ENCODE measurements around the gene P3H3. TPM values are rescaled to one million over a fixed set of nuclear protein-coding genes. Genes with fewer than 3 reads are reported as not detected.

P3H3 gene
- polyA plus RNA-seq, 1 donor (not counting 4 experiments of a cell fraction or from before 2014, with no cell fraction given) = 3.9 TPM

- no peak overlapping the region for H3K4me3 ChIP-seq (ENCODE audit: control insufficient read depth in 2 of 3, extremely low read depth in 1 of 3, insufficient read depth in 2 of 3, low read depth in 1 of 3, low read length in 3 of 3)
- FAIRE-seq = no peak
- dilution Hi-C loops (cut with MboI; ENCODE audit: extremely low pct_ligation_motif_present, low sequenced_read_pairs) = no loop called here
Measured at GRCh38 chr12:6822426-6823135, 5.6 kb upstream of the P3H3 start.

GRCh38 chr12:6823182-6824084 is 4.8 kb upstream of the P3H3 start:
- Histone ChIP-seq H3K27me3 (ENCODE audit: control insufficient read depth, extremely low read depth, insufficient read depth, low read length) (peaks cover 66% of the 10 kb centered on the region), H4K20me1 (ENCODE audit: control insufficient read depth, extremely low read depth, insufficient read depth, low read length) (no peaks in the 10 kb centered on the region), H3K4me1 (ENCODE audit: control insufficient read depth, extremely low read depth, insufficient read depth, low read length) (peaks cover 12% of the 10 kb centered on the region), H3K9ac (ENCODE audit: control insufficient read depth, extremely low read depth, insufficient read depth, low read length) (no peak overlapping the region), H3K79me2 (ENCODE audit: control insufficient read depth, insufficient read depth, low read length) (no peaks in the 10 kb centered on the region), H3K4me2 (ENCODE audit: control insufficient read depth, extremely low read depth, insufficient read depth, low read depth, low read length) (no peak overlapping the region), H3K27ac (ENCODE audit: control insufficient read depth, insufficient read depth, low read length) (no peak overlapping the region), H3K9me1 (ENCODE audit: control insufficient read depth, extremely low read depth, insufficient read depth, low read length) (no peaks in the 10 kb centered on the region), H2AFZ (ENCODE audit: control insufficient read depth, low read length) (no peak overlapping the region), H3K4me3 (ENCODE audit: control insufficient read depth in 2 of 3, extremely low read depth in 1 of 3, insufficient read depth in 2 of 3, low read depth in 1 of 3, low read length in 3 of 3) (no peak overlapping the region), H3K36me3 (ENCODE audit: control insufficient read depth in 2 of 2, extremely low read depth in 1 of 2, insufficient read depth in 2 of 2, low read length in 2 of 2) (no peaks in the 10 kb centered on the region), H3K9me3 (ENCODE audit: control insufficient read depth, low read depth, low read length) (no peaks in the 10 kb centered on the region)
- FAIRE-seq = no peak
- TF ChIP-seq EZH2 (IDR thresholded peaks at IDR 0.05; ENCODE audit: low read length) (peak; percentile 40), CTCF (optimal IDR thresholded peaks at IDR 0.05 in 1 of 3, IDR thresholded peaks at IDR 0.05 in 1 of 3, conservative IDR thresholded peaks at IDR 0.05 in 1 of 3; ENCODE audit: extremely low read depth in 1 of 3, insufficient read depth in 2 of 3, low read length in 3 of 3) (no peak)
- dilution Hi-C loops (cut with MboI; ENCODE audit: extremely low pct_ligation_motif_present, low sequenced_read_pairs) = no loop called here
- no peak for DNase-seq (ENCODE audit: low read depth, low spot score)

More at GRCh38 chr12:6822426-6823135, 5.6 kb upstream of the P3H3 start:
- no peak for DNase-seq (ENCODE audit: low read depth, low spot score)
- H3K27ac ChIP-seq (ENCODE audit: control insufficient read depth, insufficient read depth, low read length) = no peak overlapping the region
- H3K4me1 ChIP-seq (ENCODE audit: control insufficient read depth, extremely low read depth, insufficient read depth, low read length) = peaks cover 11% of the 10 kb centered on the region
- no peak overlapping the region for H3K9ac ChIP-seq (ENCODE audit: control insufficient read depth, extremely low read depth, insufficient read depth, low read length)
- no peak for TF ChIP-seq EZH2 (IDR thresholded peaks at IDR 0.05; ENCODE audit: low read length)
- no peak for TF ChIP-seq CTCF (optimal IDR thresholded peaks at IDR 0.05 in 1 of 3, IDR thresholded peaks at IDR 0.05 in 1 of 3, conservative IDR thresholded peaks at IDR 0.05 in 1 of 3; ENCODE audit: extremely low read depth in 1 of 3, insufficient read depth in 2 of 3, low read length in 3 of 3)
- no peaks in the 10 kb centered on the region for H3K36me3 ChIP-seq (ENCODE audit: control insufficient read depth in 2 of 2, extremely low read depth in 1 of 2, insufficient read depth in 2 of 2, low read length in 2 of 2)
- H3K79me2 ChIP-seq (ENCODE audit: control insufficient read depth, insufficient read depth, low read length) = no peaks in the 10 kb centered on the region
- peaks cover 66% of the 10 kb centered on the region for H3K27me3 ChIP-seq (ENCODE audit: control insufficient read depth, extremely low read depth, insufficient read depth, low read length)
- no peaks in the 10 kb centered on the region for H3K9me1 ChIP-seq (ENCODE audit: control insufficient read depth, extremely low read depth, insufficient read depth, low read length)
- H4K20me1 ChIP-seq (ENCODE audit: control insufficient read depth, extremely low read depth, insufficient read depth, low read length) = no peaks in the 10 kb centered on the region
- H3K4me2 ChIP-seq (ENCODE audit: control insufficient read depth, extremely low read depth, insufficient read depth, low read depth, low read length) = no peak overlapping the region
- no peak overlapping the region for H2AFZ ChIP-seq (ENCODE audit: control insufficient read depth, low read length)
- no peaks in the 10 kb centered on the region for H3K9me3 ChIP-seq (ENCODE audit: control insufficient read depth, low read depth, low read length)

Measured in keratinocyte (primary cell).